Measurements from ENCODE around the gene OGFOD1. TPM values are rescaled to one million over a fixed set of nuclear protein-coding genes. Genes with fewer than 3 reads are reported as not detected.

The OGFOD1 gene
- total and polyA plus RNA-seq, 2 experiments from 2014 or later, result 74.5 to 76.3 TPM

DNA sequence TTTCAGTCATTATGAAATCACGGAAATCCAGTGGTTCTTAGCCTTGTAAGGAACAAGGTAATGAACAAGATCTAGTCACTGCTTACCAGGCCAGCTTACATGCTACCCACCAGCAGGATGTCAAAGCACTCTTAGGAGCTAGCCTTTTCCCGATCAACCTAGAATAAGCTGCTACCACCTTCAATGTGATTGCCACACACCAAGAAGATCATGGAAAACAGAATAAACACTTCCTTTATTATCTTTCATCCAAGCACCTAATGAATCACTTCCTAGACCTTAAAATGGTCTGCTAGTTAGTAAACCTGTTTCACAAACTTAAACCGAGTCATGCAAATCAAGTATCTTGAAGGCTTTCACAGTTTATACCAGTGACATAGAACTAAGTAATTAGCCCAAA lies 63.5 kb downstream of the OGFOD1 start:
- Mint-ChIP-seq H3K27ac (no peak overlapping the region), H3K27me3 (ENCODE audit: insufficient read depth, low read depth, poor library complexity) (peaks cover 4% of the 10 kb centered on the region), H3K4me1 (no peaks in the 10 kb centered on the region; the same call in 2 of the 3 replicates), H3K4me3 (no peak overlapping the region), H3K36me3 (ENCODE audit: low read depth) (peaks cover under 1% of the 10 kb centered on the region; the same call in 1 of the 3 replicates), H3K9me3 (no peaks in the 10 kb centered on the region)
- Histone ChIP-seq H3K9me2 (ENCODE audit: insufficient read depth) (no peaks in the 10 kb centered on the region), H3K36me3 (ENCODE audit: insufficient read depth) (no peaks in the 10 kb centered on the region), H3F3A (replicated peaks; ENCODE audit: low read depth) (no peaks in the 10 kb centered on the region), H3K4me2 (no peak overlapping the region), H4K20me1 (replicated peaks; ENCODE audit: insufficient read depth) (no peaks in the 10 kb centered on the region; the same call in 1 of the 2 replicates), H3K27ac (ENCODE audit: low read depth) (no peak overlapping the region), H2AFZ (no peak overlapping the region), H3K27me3 (ENCODE audit: insufficient read depth) (no peaks in the 10 kb centered on the region), H3K79me2 (replicated peaks; ENCODE audit: insufficient read depth) (peaks cover 3% of the 10 kb centered on the region; the same call in 1 of the 2 replicates), H3K4me3 (no peak overlapping the region), H3K4me1 (ENCODE audit: insufficient read depth) (peaks cover 3% of the 10 kb centered on the region; the same call in 1 of the 2 replicates)
- DNase-seq (ENCODE audit: low spot score), result no peak
- TF ChIP-seq, protein P1, sequence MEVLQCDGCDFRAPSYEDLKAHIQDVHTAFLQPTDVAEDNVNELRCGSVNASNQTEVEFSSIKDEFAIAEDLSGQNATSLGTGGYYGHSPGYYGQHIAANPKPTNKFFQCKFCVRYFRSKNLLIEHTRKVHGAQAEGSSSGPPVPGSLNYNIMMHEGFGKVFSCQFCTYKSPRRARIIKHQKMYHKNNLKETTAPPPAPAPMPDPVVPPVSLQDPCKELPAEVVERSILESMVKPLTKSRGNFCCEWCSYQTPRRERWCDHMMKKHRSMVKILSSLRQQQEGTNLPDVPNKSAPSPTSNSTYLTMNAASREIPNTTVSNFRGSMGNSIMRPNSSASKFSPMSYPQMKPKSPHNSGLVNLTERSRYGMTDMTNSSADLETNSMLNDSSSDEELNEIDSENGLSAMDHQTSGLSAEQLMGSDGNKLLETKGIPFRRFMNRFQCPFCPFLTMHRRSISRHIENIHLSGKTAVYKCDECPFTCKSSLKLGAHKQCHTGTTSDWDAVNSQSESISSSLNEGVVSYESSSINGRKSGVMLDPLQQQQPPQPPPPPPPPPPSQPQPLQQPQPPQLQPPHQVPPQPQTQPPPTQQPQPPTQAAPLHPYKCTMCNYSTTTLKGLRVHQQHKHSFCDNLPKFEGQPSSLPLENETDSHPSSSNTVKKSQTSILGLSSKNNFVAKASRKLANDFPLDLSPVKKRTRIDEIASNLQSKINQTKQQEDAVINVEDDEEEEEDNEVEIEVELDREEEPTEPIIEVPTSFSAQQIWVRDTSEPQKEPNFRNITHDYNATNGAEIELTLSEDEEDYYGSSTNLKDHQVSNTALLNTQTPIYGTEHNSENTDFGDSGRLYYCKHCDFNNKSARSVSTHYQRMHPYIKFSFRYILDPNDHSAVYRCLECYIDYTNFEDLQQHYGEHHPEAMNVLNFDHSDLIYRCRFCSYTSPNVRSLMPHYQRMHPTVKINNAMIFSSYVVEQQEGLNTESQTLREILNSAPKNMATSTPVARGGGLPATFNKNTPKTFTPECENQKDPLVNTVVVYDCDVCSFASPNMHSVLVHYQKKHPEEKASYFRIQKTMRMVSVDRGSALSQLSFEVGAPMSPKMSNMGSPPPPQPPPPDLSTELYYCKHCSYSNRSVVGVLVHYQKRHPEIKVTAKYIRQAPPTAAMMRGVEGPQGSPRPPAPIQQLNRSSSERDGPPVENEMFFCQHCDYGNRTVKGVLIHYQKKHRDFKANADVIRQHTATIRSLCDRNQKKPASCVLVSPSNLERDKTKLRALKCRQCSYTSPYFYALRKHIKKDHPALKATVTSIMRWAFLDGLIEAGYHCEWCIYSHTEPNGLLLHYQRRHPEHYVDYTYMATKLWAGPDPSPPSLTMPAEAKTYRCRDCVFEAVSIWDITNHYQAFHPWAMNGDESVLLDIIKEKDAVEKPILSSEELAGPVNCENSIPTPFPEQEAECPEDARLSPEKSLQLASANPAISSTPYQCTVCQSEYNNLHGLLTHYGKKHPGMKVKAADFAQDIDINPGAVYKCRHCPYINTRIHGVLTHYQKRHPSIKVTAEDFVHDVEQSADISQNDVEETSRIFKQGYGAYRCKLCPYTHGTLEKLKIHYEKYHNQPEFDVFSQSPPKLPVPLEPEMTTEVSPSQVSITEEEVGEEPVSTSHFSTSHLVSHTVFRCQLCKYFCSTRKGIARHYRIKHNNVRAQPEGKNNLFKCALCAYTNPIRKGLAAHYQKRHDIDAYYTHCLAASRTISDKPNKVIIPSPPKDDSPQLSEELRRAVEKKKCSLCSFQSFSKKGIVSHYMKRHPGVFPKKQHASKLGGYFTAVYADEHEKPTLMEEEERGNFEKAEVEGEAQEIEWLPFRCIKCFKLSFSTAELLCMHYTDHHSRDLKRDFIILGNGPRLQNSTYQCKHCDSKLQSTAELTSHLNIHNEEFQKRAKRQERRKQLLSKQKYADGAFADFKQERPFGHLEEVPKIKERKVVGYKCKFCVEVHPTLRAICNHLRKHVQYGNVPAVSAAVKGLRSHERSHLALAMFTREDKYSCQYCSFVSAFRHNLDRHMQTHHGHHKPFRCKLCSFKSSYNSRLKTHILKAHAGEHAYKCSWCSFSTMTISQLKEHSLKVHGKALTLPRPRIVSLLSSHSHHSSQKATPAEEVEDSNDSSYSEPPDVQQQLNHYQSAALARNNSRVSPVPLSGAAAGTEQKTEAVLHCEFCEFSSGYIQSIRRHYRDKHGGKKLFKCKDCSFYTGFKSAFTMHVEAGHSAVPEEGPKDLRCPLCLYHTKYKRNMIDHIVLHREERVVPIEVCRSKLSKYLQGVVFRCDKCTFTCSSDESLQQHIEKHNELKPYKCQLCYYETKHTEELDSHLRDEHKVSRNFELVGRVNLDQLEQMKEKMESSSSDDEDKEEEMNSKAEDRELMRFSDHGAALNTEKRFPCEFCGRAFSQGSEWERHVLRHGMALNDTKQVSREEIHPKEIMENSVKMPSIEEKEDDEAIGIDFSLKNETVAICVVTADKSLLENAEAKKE (CRISPR knock-in tag; IDR thresholded peaks at IDR 0.05), result no peak
- TF ChIP-seq, protein P2, sequence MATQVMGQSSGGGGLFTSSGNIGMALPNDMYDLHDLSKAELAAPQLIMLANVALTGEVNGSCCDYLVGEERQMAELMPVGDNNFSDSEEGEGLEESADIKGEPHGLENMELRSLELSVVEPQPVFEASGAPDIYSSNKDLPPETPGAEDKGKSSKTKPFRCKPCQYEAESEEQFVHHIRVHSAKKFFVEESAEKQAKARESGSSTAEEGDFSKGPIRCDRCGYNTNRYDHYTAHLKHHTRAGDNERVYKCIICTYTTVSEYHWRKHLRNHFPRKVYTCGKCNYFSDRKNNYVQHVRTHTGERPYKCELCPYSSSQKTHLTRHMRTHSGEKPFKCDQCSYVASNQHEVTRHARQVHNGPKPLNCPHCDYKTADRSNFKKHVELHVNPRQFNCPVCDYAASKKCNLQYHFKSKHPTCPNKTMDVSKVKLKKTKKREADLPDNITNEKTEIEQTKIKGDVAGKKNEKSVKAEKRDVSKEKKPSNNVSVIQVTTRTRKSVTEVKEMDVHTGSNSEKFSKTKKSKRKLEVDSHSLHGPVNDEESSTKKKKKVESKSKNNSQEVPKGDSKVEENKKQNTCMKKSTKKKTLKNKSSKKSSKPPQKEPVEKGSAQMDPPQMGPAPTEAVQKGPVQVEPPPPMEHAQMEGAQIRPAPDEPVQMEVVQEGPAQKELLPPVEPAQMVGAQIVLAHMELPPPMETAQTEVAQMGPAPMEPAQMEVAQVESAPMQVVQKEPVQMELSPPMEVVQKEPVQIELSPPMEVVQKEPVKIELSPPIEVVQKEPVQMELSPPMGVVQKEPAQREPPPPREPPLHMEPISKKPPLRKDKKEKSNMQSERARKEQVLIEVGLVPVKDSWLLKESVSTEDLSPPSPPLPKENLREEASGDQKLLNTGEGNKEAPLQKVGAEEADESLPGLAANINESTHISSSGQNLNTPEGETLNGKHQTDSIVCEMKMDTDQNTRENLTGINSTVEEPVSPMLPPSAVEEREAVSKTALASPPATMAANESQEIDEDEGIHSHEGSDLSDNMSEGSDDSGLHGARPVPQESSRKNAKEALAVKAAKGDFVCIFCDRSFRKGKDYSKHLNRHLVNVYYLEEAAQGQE (IDR thresholded peaks at IDR 0.05; ENCODE audit: unreplicated experiment), result no peak
- TF ChIP-seq POLR2AphosphoS5 (IDR thresholded peaks at IDR 0.05; ENCODE audit: low read depth) (no peak), CREB1 (CRISPR knock-in tag; IDR thresholded peaks at IDR 0.05; ENCODE audit: low read depth) (no peak), ZNF331 (CRISPR knock-in tag; IDR thresholded peaks at IDR 0.05; ENCODE audit: low read depth) (no peak), NANOG (IDR thresholded peaks at IDR 0.05; ENCODE audit: borderline replicate concordance) (no peak), EZH2phosphoT487 (IDR thresholded peaks at IDR 0.05; ENCODE audit: unreplicated experiment) (no peak), JUNB (IDR thresholded peaks at IDR 0.05; ENCODE audit: unreplicated experiment) (no peak)
- TF ChIP-seq, protein P3, sequence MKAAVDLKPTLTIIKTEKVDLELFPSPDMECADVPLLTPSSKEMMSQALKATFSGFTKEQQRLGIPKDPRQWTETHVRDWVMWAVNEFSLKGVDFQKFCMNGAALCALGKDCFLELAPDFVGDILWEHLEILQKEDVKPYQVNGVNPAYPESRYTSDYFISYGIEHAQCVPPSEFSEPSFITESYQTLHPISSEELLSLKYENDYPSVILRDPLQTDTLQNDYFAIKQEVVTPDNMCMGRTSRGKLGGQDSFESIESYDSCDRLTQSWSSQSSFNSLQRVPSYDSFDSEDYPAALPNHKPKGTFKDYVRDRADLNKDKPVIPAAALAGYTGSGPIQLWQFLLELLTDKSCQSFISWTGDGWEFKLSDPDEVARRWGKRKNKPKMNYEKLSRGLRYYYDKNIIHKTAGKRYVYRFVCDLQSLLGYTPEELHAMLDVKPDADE (IDR thresholded peaks at IDR 0.05), result no peak
- ATAC-seq, result no peak
